HCT116 (cell line): ENCODE measurements around the gene PKHD1.

Source experiments
- CTCF ChIP-seq, 3 experiments: fragments of 200-600 bp in 1 of 3; sonication (generic) in 1 of 3; IDR thresholded peaks in 2 of 3; conservative IDR thresholded peaks in 1 of 3; 2 replicates each; pipeline ENCODE4 v1.5.1; 2012 to 2017; ENCODE audit warnings: low read depth in 2 of 3, low read length in 2 of 3, antibody characterized with exemption in 1 of 3, borderline replicate concordance in 1 of 3, control low read depth in 1 of 3, mild to moderate bottlenecking in 1 of 3, mixed read lengths in 1 of 3, mixed run types in 1 of 3, moderate library complexity in 1 of 3; ENCODE audit not compliant: insufficient read depth in 1 of 3
- EZH2 ChIP-seq: fragments of 200-600 bp; sonication (generic); IDR thresholded peaks from 2 replicates; pipeline ENCODE4 v1.6.1; 2017; ENCODE audit warnings: antibody characterized with exemption, mixed run types
- EZH2phosphoT487 ChIP-seq: fragments of 200-600 bp; IDR thresholded peaks from 2 replicates; pipeline ENCODE4 v1.6.1; 2018; ENCODE audit warnings: antibody characterized with exemption, borderline replicate concordance
- MAX ChIP-seq: IDR thresholded peaks from 2 replicates; pipeline ENCODE4 v1.6.1; 2012
- POLR2A ChIP-seq: IDR thresholded peaks from 2 replicates; pipeline ENCODE4 v1.7.0; 2011; ENCODE audit warnings: borderline replicate concordance; ENCODE audit not compliant: insufficient read depth, insufficient read length; ENCODE audit errors: extremely low read depth
- POLR2AphosphoS5 ChIP-seq: IDR thresholded peaks from 2 replicates; pipeline ENCODE4 v1.6.1; 2011; ENCODE audit warnings: mild to moderate bottlenecking, low read depth, low read length, moderate library complexity
- REST ChIP-seq: IDR thresholded peaks from 2 replicates; pipeline ENCODE4 v1.6.1; 2012; ENCODE audit warnings: low read depth
- TCF7L2 ChIP-seq: IDR thresholded peaks from 2 replicates; pipeline ENCODE4 v1.7.0; 2011; ENCODE audit warnings: borderline replicate concordance, inconsistent platforms; ENCODE audit not compliant: insufficient read depth, insufficient read length; ENCODE audit errors: extremely low read depth
- YY1 ChIP-seq: IDR thresholded peaks from 2 replicates; pipeline ENCODE4 v1.6.1; 2011; ENCODE audit warnings: low read length, low read depth, moderate library complexity, mild to moderate bottlenecking; ENCODE audit not compliant: insufficient replicate concordance; ENCODE audit errors: extremely low read depth
- ZNF274 ChIP-seq: fragments of 200-500 bp; sonication (Bioruptor generic); IDR thresholded peaks from 2 replicates; pipeline ENCODE4 v1.6.1; 2014; ENCODE audit warnings: mild to moderate bottlenecking, low read depth, low read length, inconsistent platforms

GRCh38 chr6:51841626-51842025 is 245.8 kb downstream of the PKHD1 start:
- TF ChIP-seq POLR2AphosphoS5 (no peak), MAX (no peak), CTCF (IDR thresholded peaks at IDR 0.05 in 2 of 3, conservative IDR thresholded peaks at IDR 0.05 in 1 of 3; ENCODE audit: borderline replicate concordance in 1 of 3, insufficient read depth in 1 of 3, low read depth in 2 of 3, low read length in 2 of 3) (no peak), TCF7L2 (no peak), EZH2 (no peak), POLR2A (no peak), YY1 (no peak), EZH2phosphoT487 (no peak), REST (no peak), ZNF274 (no peak)
